Osteocyte (in vitro differentiated cells): Measurements from ENCODE around the gene ZBP1. TPM values are rescaled to one million over a fixed set of nuclear protein-coding genes. Genes with fewer than 3 reads are reported as not detected.

ENCODE experiments used
- DNase-seq: peaks from one replicate; pipeline ENCODE4 v3.0.0; 2021; ENCODE audit warnings: mixed read lengths; ENCODE audit not compliant: unreplicated experiment; ENCODE audit errors: extremely low spot score
- H3K27ac Mint-ChIP-seq: one replicate; pipeline ENCODE4 v1.8.0; 2021; ENCODE audit warnings: mild to moderate bottlenecking, mixed read lengths; ENCODE audit not compliant: unreplicated experiment
- H3K27me3 Mint-ChIP-seq: one replicate; pipeline ENCODE4 v1.8.0; 2021; ENCODE audit warnings: mixed read lengths; ENCODE audit not compliant: unreplicated experiment
- H3K36me3 Mint-ChIP-seq: one replicate; pipeline ENCODE4 v1.8.0; 2021; ENCODE audit warnings: mixed read lengths; ENCODE audit not compliant: unreplicated experiment
- H3K4me1 Mint-ChIP-seq: one replicate; pipeline ENCODE4 v1.8.0; 2021; ENCODE audit warnings: mixed read lengths; ENCODE audit not compliant: unreplicated experiment
- H3K4me3 Mint-ChIP-seq: one replicate; pipeline ENCODE4 v1.8.0; 2021; ENCODE audit warnings: mild to moderate bottlenecking, moderate library complexity, mixed read lengths; ENCODE audit not compliant: unreplicated experiment
- H3K9me3 Mint-ChIP-seq: one replicate; pipeline ENCODE4 v1.8.0; 2021; ENCODE audit warnings: mixed read lengths; ENCODE audit not compliant: unreplicated experiment
- total RNA-seq: library from RNA; stranded (reverse); gene quantifications from 2 replicates; pipeline ENCODE4 v1.2.1, GENCODE V29; 2021
- TF ChIP-seq, protein P1 (sequence below): fragments of 200-600 bp; sonication (generic); IDR thresholded peaks from 2 replicates; pipeline ENCODE4 v1.5.0; 2021; ENCODE audit warnings: antibody characterized with exemption, mild to moderate bottlenecking, moderate library complexity

ZBP1 gene
- total RNA-seq, 1 donor from 2014 or later, result not detected

DNA sequence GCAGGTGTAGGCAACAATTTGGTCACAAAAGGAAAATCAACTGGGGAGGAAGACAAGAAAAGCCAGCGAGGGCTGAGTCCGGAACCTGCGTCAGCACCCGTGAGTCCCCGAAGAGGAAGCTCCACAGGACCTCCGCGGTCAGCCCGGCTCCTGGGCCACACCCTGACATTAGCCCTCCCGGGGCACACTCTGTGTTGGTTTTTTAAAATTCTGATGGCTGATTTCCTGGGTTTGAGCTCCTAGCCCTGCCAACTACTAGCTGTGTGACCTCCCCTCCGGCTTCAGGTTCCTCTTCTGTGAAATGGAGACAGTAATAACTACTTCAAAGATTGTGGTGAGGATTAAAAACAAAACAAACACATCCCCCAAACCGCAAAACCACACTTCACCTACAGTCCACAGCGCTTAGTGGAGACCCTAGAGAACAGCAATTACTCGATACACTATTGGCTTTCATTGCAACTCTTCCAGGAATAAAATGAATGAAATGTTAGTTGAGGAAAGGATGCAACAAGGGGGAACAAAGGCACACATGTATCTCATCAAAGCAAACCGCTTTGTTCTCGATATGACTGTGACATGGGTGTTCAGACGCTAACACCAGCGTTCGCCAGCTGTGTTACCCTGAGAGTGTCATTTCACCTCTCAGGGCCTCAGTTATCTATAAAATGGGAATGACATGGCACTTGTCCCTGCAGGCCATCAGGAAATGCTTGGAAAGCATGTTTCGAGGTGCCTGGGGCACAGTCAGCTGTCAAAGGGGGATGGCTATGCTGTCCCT, 985 bp downstream of the ZBP1 start:
- no peak for DNase-seq
- Mint-ChIP-seq H3K4me3 (no peak overlapping the region), H3K36me3 (no peaks in the 10 kb centered on the region), H3K4me1 (no peaks in the 10 kb centered on the region), H3K27ac (no peak overlapping the region), H3K27me3 (peaks cover 39% of the 10 kb centered on the region), H3K9me3 (no peaks in the 10 kb centered on the region)
- TF ChIP-seq, protein P1, sequence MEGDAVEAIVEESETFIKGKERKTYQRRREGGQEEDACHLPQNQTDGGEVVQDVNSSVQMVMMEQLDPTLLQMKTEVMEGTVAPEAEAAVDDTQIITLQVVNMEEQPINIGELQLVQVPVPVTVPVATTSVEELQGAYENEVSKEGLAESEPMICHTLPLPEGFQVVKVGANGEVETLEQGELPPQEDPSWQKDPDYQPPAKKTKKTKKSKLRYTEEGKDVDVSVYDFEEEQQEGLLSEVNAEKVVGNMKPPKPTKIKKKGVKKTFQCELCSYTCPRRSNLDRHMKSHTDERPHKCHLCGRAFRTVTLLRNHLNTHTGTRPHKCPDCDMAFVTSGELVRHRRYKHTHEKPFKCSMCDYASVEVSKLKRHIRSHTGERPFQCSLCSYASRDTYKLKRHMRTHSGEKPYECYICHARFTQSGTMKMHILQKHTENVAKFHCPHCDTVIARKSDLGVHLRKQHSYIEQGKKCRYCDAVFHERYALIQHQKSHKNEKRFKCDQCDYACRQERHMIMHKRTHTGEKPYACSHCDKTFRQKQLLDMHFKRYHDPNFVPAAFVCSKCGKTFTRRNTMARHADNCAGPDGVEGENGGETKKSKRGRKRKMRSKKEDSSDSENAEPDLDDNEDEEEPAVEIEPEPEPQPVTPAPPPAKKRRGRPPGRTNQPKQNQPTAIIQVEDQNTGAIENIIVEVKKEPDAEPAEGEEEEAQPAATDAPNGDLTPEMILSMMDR, result no peak

DNA sequence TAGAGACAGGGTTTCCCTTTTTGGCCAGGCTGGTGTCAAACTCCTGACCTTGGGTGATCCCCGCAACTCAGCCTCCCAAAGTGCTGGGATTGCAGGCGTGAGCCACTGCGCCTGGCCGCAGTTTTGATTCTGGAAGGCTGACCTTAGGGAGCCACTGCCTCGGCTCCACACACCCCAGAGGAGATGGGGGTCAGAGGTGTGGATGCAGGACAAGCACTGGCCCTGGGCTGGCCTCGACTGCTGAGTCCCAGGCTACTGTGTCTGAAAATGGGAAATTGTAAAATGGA, 1.5 kb downstream of the ZBP1 start:
- no peak overlapping the region for H3K27ac Mint-ChIP-seq
- DNase-seq, result peak; percentile 75
- H3K4me1 Mint-ChIP-seq, result no peaks in the 10 kb centered on the region
- TF ChIP-seq, protein P1, result no peak
- H3K4me3 Mint-ChIP-seq, result no peak overlapping the region
- peaks cover 39% of the 10 kb centered on the region for H3K27me3 Mint-ChIP-seq
- H3K9me3 Mint-ChIP-seq, result no peaks in the 10 kb centered on the region
- H3K36me3 Mint-ChIP-seq, result no peaks in the 10 kb centered on the region

DNA sequence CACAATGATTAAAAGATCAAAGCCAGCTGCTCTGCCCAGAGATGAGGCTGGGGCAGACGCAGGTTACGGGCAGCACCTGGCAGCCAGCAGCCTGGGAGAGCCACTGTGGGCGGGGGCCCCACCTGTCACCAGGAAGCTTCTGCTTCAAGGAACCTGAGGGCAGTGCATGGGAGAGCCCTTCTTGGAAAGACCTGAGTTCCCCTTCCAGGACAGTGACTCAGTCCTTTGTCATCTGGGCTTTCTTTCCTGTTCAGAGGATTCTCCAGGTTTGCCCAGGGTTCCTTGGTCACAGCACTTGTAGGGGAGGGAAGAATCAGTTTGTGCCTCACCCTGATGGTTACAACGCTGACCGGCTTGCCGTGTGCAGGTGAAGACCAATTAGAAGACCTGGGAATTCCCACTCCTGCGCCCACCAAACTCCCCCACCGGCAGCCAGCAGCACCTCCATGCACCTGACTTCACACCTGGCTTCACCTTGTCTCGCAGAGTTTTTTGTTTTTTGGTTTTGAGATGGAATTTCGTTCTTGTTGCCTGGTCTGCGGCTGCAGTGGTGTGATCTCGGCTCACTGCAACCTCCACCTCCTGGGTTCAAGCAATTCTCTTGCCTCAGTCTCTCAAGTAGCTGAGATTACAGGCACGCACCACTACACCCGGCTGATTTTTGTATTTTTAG, 2.0 kb downstream of the ZBP1 start:
- TF ChIP-seq, protein P1, result no peak
- Mint-ChIP-seq H3K36me3 (no peaks in the 10 kb centered on the region), H3K9me3 (no peaks in the 10 kb centered on the region), H3K27me3 (peaks cover 39% of the 10 kb centered on the region), H3K4me1 (no peaks in the 10 kb centered on the region), H3K27ac (no peak overlapping the region), H3K4me3 (no peak overlapping the region)
- DNase-seq, result no peak

DNA sequence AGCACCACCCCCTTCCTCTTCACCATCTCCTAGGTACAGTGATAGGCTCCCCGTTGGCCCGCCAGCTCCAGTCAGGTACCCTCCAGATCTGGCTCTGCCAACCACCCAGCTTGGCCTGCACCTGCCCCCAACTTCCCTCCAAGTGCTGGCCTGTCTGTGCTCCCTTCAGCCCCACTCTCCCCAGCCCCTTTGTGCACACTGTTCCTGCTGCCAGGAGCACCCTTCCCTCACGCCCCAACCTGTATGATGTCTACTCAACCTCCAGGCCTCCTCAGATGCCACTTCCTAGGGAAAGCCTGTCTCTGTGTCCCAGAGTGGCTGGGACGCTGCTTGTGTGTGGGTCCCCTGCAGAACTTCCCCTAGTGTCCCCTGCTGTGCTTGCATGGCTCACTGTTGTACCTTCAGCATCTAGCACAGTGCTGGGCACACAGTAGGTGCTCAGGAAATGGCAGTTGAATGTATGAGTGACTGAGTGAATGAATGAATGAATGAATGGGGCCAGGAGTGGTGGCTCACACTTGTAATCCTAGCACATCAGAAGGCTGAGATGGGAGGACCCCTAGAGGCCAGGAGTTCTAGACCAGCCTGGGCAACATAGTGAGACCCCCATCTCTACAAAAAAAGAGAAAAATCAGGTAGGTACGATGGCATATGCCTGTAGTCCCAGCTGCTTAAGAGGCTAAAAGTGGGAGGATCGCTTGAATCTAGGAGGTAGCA, 3.0 kb downstream of the ZBP1 start:
- H3K27ac Mint-ChIP-seq, result no peak overlapping the region
- peaks cover 45% of the 10 kb centered on the region for H3K27me3 Mint-ChIP-seq
- H3K4me1 Mint-ChIP-seq, result no peaks in the 10 kb centered on the region
- H3K9me3 Mint-ChIP-seq, result no peaks in the 10 kb centered on the region
- TF ChIP-seq, protein P1, result no peak
- no peak overlapping the region for H3K4me3 Mint-ChIP-seq
- peak; percentile 72 for DNase-seq
- no peaks in the 10 kb centered on the region for H3K36me3 Mint-ChIP-seq
